Left ventricle myocardium inferior (tissue), 1 donor: ENCODE measurements around the gene OR6C68. TPM values are rescaled to one million over a fixed set of nuclear protein-coding genes. Genes with fewer than 3 reads are reported as not detected.

Experiments used
- DNase-seq: peaks from one replicate; pipeline ENCODE4 v3.0.0-alpha.2; 2020
- H3K27ac ChIP-seq: fragments of 200-600 bp; replicated peaks from 2 replicates; pipeline ENCODE4 v1.8.0; 2021
- H3K27me3 ChIP-seq: fragments of 200-600 bp; 2 replicates; pipeline ENCODE4 v1.8.0; 2021; ENCODE audit warnings: low read depth
- H3K36me3 ChIP-seq: fragments of 200-600 bp; 2 replicates; pipeline ENCODE4 v1.8.0; 2021
- H3K4me1 ChIP-seq: fragments of 200-600 bp; 2 replicates; pipeline ENCODE4 v1.8.0; 2021
- H3K4me3 ChIP-seq: fragments of 200-600 bp; 2 replicates; pipeline ENCODE4 v1.8.0; 2021; ENCODE audit warnings: mild to moderate bottlenecking, moderate library complexity
- H3K9me3 ChIP-seq: fragments of 200-600 bp; replicated peaks from 2 replicates; pipeline ENCODE4 v1.8.0; 2021
- intact Hi-C: fragments of 100-400 bp; cut with micrococcal nuclease; formaldehyde crosslinking; loops from one replicate; pipeline ENCODE4 v1.11.0; 2022
- total RNA-seq: library from RNA; stranded (reverse); fragmentation: NEBNext Ultra II Directional; extraction: Animal tissue kit (Norgen Biotek cat#: 25700); gene quantifications from one replicate; pipeline ENCODE4 v1.2.1, GENCODE V29; 2021
- TF ChIP-seq, protein P1 (sequence below): fragments of 200-600 bp; IDR thresholded peaks from 2 replicates; pipeline ENCODE4 v1.8.0; 2021; ENCODE audit warnings: antibody characterized with exemption, mild to moderate bottlenecking, borderline replicate concordance
- donor health status: DM: no; HTN: yes; CAD: no; lungs with severe emphysema.

Gene OR6C68
- total RNA-seq, 1 donor from 2014 or later, result not detected

- TF ChIP-seq, protein P1, sequence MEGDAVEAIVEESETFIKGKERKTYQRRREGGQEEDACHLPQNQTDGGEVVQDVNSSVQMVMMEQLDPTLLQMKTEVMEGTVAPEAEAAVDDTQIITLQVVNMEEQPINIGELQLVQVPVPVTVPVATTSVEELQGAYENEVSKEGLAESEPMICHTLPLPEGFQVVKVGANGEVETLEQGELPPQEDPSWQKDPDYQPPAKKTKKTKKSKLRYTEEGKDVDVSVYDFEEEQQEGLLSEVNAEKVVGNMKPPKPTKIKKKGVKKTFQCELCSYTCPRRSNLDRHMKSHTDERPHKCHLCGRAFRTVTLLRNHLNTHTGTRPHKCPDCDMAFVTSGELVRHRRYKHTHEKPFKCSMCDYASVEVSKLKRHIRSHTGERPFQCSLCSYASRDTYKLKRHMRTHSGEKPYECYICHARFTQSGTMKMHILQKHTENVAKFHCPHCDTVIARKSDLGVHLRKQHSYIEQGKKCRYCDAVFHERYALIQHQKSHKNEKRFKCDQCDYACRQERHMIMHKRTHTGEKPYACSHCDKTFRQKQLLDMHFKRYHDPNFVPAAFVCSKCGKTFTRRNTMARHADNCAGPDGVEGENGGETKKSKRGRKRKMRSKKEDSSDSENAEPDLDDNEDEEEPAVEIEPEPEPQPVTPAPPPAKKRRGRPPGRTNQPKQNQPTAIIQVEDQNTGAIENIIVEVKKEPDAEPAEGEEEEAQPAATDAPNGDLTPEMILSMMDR, result no peak
- intact Hi-C loops, result no loop called here
- no peak for DNase-seq
- Histone ChIP-seq H3K36me3 (no peaks in the 10 kb centered on the region), H3K4me3 (no peak overlapping the region), H3K27me3 (no peaks in the 10 kb centered on the region), H3K27ac (no peak overlapping the region), H3K4me1 (no peaks in the 10 kb centered on the region), H3K9me3 (no peaks in the 10 kb centered on the region)
Observed at GRCh38 chr12:55495490-55495889, 3.3 kb downstream of the OR6C68 start.

- Histone ChIP-seq H3K4me3 (no peak overlapping the region), H3K4me1 (no peaks in the 10 kb centered on the region), H3K36me3 (no peaks in the 10 kb centered on the region), H3K27me3 (no peaks in the 10 kb centered on the region), H3K27ac (no peak overlapping the region), H3K9me3 (no peaks in the 10 kb centered on the region)
- TF ChIP-seq, protein P1, result no peak
- no peak for DNase-seq
- intact Hi-C loops, result no loop called here
Observed at GRCh38 chr12:55499231-55499630, 7.1 kb downstream of the OR6C68 start.

DNA sequence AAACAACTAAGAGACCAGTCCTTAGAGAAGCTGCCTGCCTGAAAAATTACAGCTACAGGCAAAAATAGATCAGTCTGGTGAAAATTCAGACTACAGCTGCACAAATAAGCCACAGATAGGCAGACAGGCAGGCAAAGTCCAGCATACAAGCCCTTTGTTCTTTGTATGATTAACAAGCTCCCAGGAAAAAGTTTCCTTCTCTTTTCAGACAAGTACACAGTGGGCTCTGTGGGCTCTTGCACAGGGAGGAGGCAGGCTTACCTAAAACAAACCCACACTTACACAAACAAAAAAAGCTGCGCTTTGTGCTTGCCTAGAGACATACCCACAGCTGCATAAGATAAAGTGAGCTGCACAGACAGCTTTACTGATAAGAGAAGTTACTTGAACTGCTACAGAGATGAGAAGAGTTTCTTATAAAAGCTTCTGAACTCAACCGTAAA lies 7.7 kb downstream of the OR6C68 start:
- Histone ChIP-seq H3K27me3 (no peaks in the 10 kb centered on the region), H3K36me3 (no peaks in the 10 kb centered on the region), H3K4me3 (no peak overlapping the region), H3K9me3 (peaks cover 2% of the 10 kb centered on the region), H3K27ac (no peak overlapping the region), H3K4me1 (no peaks in the 10 kb centered on the region)
- DNase-seq, result no peak
- TF ChIP-seq, protein P1, result no peak
- intact Hi-C loops, result no loop called here

GRCh38 chr12:55501601-55502000 lies 9.4 kb downstream of the OR6C68 start:
- H3K27me3 ChIP-seq, result no peaks in the 10 kb centered on the region
- H3K27ac ChIP-seq, result no peak overlapping the region
- H3K9me3 ChIP-seq, result peaks cover 7% of the 10 kb centered on the region
- TF ChIP-seq, protein P1, result no peak
- no peak overlapping the region for H3K4me3 ChIP-seq
- H3K36me3 ChIP-seq, result no peaks in the 10 kb centered on the region
- H3K4me1 ChIP-seq, result no peaks in the 10 kb centered on the region
- DNase-seq, result no peak
- intact Hi-C loops, result no loop called here

DNA sequence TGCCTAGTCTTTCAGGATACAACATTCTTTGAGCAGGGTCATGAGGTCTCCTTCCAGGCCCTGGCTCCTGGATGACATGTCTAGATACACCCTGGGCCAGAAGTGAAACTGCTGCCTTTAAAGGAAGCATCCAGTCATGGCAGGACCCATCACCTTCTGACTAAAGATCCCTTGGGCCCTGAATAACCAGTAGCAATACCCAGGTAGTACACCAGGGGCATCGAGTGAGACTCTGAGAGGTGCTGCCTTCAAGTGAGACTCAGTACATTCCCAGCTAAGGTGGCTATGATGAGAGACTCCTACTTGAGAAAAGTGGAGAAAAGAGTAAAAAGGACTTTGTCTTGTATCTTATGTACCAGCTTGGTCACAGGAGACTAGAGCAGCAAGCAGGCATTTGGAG lies 23.5 kb downstream of the OR6C68 start:
- Histone ChIP-seq H3K27me3 (no peaks in the 10 kb centered on the region), H3K36me3 (no peaks in the 10 kb centered on the region), H3K27ac (no peak overlapping the region), H3K4me3 (no peak overlapping the region), H3K9me3 (peaks cover 6% of the 10 kb centered on the region), H3K4me1 (no peaks in the 10 kb centered on the region)
- no peak for DNase-seq
- TF ChIP-seq, protein P1, result no peak
- intact Hi-C loops, result no loop called here

DNA sequence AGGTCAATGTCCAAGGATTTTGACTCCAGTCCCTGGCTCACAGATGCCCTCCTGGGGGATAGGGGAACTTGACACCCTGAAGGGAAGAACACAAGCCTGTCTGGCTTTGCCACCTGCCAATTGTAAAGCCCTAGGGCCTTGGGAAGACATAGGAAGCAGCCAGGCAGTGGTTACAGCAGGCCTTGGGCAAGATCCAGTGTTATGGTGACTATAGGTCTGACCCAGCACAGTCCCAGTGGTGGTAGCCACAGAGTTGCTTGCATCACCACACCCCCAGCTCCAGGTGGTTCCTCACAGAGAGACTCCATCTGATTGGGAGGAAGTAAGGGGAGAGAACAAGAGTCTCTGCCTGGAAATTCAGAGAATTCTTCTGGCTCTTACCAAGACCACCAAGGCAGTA lies 24.2 kb downstream of the OR6C68 start:
- no peaks in the 10 kb centered on the region for H3K27me3 ChIP-seq
- no peaks in the 10 kb centered on the region for H3K4me1 ChIP-seq
- no peak overlapping the region for H3K4me3 ChIP-seq
- no peak for DNase-seq
- H3K27ac ChIP-seq, result no peak overlapping the region
- intact Hi-C loops, result no loop called here
- TF ChIP-seq, protein P1, result no peak
- H3K9me3 ChIP-seq, result peaks cover 9% of the 10 kb centered on the region
- H3K36me3 ChIP-seq, result no peaks in the 10 kb centered on the region
